B cell (primary cell): Measurements from ENCODE around the gene CD226.

Experiments
- CTCF ChIP-seq: fragments of 200-600 bp; IDR thresholded peaks from one replicate; pipeline ENCODE4 v1.8.0; 2022; ENCODE audit warnings: antibody characterized with exemption, mild to moderate bottlenecking
- EZH2 ChIP-seq: IDR thresholded peaks from 2 replicates; pipeline ENCODE4 v1.6.1; 2012; ENCODE audit warnings: borderline replicate concordance, low read depth, mild to moderate bottlenecking, moderate library complexity, low read length; ENCODE audit not compliant: insufficient read depth, poor library complexity, severe bottlenecking

GRCh38 chr18:69870736-69871135 is 76.9 kb downstream of the CD226 start:
- no peak for TF ChIP-seq CTCF
- TF ChIP-seq EZH2: no peak
